Measurements from ENCODE around the gene MEF2C.

GRCh38 chr5:88693071-88693932, 189.7 kb downstream of the MEF2C start:
- no peak; the same call in 1 of the 2 replicates for TF ChIP-seq CTCF (IDR thresholded peaks at IDR 0.05; ENCODE audit: low read length)
- TF ChIP-seq EZH2 (IDR thresholded peaks at IDR 0.05; ENCODE audit: borderline replicate concordance, low read length): no peak
